ENCODE measurements around the gene C6orf132. TPM values are rescaled to one million over a fixed set of nuclear protein-coding genes. Genes with fewer than 3 reads are reported as not detected.
"Not testable (repeated sequence)": the region's sequence is repeated elsewhere in the genome, so short reads cannot be mapped to it uniquely, and the experiment has no call there.

Gene C6orf132
- 0.25 TPM in 1 of 2 replicates, not detected in the other for total RNA-seq

- DNase-seq (ENCODE audit: low read depth, low spot score): no peak
These were observed at the start of gene C6orf132 for GRCh38 chr6:42142118-42142835. Gene C6orf132, minus strand, starts transcription at chr6:42142620. Its CDS starts 176 bp downstream, at chr6:42142444.

GRCh38 chr6:42190554-42191183 lies 48.2 kb upstream of the C6orf132 start:
- DNase-seq (ENCODE audit: low read depth, low spot score): no peak

- DNase-seq (ENCODE audit: low read depth, low spot score): no peak
These were observed 46.0 kb upstream of the C6orf132 start for GRCh38 chr6:42188406-42188805.

DNA sequence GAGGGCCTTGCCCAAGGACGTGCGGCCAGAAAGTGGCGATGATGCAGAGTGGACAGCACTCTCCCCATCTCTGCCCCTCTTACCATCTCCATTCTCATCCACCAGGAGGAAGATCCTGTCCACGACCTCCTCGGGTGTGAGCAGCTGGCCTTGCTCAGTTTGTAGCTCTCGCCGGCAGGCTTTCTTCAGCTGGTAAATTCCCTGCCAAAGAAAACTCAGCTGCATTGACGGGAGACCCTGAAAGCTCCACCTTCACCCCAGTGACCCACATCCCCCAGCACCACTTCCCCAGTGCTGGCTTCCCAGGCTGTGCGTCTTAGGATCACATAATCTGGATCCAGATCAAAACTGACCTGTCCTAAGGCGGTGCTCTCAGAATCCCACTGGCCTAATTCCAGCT lies 43.2 kb upstream of the C6orf132 start:
- DNase-seq (ENCODE audit: low read depth, low spot score): no peak

- DNase-seq (ENCODE audit: low read depth, low spot score): no peak
These were observed 42.1 kb upstream of the C6orf132 start for GRCh38 chr6:42184475-42184874.

GRCh38 chr6:42182101-42182500 lies 39.7 kb upstream of the C6orf132 start:
- no peak for DNase-seq (ENCODE audit: low read depth, low spot score)

DNA sequence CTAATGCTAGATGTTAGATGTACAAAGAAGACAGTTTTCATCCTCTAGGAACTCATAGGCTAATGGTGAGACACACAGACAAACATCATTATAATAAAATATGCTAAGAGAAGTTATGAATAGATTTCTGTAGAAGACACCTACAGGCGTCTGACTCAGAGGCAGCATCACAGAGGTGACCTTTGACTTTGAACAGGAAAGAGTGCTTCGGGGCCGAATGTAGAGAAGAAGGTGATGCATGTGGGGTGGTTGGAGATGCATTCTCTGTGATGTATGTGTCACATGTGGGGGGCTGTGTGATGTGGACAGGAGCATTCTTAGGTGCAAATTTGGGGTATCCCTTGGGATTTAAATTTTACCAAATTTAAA lies 37.5 kb upstream of the C6orf132 start:
- no peak for DNase-seq (ENCODE audit: low read depth, low spot score)

- no peak for DNase-seq (ENCODE audit: low read depth, low spot score)
These were observed 37.0 kb upstream of the C6orf132 start for GRCh38 chr6:42179261-42179944.

GRCh38 chr6:42177514-42178364 lies 35.3 kb upstream of the C6orf132 start:
- no peak for DNase-seq (ENCODE audit: low read depth, low spot score)

DNA sequence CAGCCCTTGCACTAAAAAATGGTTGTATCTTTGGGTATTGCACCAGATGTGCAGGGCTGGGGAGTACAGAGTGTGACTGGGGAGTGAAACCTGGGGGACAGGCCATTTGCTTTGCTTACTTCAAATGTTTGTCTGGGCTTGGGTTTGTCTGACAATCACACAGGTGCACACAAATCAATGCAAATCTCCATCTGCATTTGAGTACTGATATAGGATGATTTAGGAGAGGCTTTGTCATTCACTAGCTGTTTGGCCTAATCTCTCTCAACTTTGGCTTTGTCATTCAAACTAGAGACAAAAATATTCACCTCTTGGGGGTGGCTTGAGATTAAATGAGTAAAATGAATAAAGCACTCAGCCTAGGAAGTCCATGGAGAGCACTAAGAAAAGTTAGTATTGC lies 34.6 kb upstream of the C6orf132 start:
- no peak for DNase-seq (ENCODE audit: low read depth, low spot score)

- DNase-seq (ENCODE audit: low read depth, low spot score): no peak
These were observed 33.4 kb upstream of the C6orf132 start for GRCh38 chr6:42175860-42176259.

DNA sequence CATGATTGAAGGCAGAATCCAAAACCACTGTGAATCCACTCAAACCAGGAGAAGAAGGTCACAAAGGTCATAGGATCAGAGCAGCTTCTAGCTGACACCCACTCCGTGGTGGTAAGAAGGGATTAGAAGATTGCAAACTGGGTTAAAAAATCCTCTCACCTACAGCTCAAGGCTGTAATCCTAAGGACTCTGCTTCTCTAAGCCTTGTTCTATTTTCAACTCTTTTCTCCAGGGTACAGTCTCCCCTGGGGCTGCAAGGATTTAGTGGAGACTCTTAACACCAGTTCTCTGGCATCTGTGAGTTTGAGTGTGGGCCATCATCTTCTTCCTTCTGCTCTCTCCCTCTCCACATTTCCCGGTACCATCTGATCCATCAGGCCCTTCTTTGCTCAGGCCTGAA lies 30.7 kb upstream of the C6orf132 start, which contains the start of gene GUCA1A:
Gene GUCA1A, plus strand, starts transcription at position 264 of the 400 bp plus-strand sequence. CDS start 250 bp downstream, outside the sequence.
- no peak for DNase-seq (ENCODE audit: low read depth, low spot score)

DNA sequence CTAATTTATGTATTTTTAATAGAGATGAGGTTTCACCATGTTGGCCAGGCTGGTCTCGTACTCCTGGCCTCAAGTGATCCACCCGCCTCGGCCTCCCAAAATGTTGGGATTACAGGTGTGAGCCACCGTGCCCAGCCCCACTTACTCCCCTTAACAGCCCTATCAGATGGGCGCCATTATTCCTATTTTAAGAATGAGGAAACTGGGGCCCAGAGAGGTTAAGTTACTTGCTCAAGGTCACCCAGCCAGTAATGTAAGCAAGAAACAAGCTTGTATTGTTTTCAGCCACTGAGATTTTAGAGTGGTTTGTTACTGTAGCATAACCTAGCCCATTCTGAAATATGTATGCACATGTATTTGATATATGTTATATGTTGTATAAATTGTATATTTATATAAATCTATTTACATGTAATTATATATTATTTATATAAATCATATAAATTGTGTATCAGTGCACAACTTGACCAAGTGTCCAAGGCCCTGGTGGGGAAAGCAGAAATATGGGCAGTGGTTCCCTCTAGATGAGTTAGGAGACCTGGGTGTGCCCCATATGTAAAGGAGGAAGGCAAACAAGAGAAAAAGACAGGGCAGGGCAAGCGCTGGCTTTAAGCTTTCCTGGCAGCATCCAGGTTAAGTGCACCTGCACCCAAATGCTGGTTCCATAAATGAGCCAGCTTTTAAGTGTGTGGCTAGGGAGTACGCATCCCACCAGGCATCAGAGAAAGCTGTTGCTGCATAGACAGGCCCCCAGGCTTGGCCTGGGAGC lies 29.6 kb upstream of the C6orf132 start:
- no peak for DNase-seq (ENCODE audit: low read depth, low spot score)

DNA sequence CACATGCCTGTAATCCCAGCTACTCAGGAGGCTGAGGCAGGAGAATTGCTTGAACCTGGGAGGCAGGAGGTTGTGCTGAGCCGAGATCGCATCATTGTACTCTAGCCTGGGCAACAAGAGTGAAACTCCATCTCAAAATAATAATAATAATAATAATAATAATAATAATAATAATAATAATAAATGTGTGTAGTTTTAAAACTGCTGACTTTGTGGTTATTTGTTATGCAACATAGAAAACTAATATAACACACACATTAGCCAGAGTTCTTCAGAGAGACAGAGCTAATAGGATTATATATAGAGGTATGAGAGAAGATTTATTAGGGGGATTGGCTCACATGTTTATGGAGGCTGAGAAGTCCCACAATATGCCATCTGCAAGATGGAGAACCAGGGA lies 27.4 kb upstream of the C6orf132 start:
- DNase-seq (ENCODE audit: low read depth, low spot score): not testable (repeated sequence)

DNA sequence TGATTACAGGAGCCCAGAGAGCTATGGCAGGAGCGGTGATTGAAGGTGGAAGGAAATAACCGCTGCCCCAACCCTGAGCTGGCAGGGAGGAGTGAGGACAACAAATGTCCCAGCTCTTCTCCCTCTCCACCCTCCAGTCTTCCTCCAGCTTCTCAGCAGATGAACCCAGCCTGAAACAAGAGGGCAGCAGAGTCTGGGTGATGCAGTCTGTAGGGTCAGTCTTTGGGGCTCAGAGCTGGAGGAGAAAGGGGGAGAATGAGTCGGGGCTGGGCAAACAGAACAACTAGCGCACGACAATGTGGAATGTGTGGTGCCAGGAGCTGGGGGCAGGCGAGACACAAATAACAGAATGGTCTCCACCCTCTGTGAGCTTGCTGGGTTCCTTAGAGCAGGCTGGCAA lies 26.2 kb upstream of the C6orf132 start:
- no peak for DNase-seq (ENCODE audit: low read depth, low spot score)

DNA sequence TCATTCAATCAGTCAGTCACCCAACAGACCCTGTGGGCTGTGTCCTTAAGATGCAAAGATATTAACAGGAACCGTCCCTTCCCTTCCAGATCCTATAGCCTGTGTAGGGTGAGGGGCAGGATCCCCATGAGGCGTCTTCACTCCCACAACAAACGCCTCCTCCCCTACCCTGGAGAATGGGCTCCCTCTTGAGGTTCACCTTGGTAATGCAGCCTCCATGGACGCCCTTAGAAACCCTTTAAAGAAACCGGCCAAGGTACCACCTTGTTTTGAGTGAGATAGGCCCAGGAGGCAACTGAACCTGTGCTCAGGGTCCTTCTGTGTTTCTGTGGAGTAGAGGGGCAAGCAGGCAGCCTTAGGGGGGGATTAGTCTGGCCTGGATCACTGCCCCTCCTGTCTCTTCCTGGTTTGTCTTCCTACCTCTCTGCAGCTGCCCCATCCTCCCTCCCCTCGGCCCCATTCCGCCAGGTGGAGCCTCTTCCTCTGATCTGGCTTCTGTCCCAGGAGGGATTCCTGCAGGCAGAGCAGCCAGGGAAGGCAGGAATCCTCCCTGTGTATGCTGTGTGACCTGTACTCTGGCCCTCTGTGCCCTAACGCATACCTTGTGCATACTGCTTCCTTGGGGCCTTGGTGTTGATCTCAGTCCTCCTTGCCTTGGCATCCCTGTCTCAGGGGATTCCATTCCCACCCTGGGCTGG lies 24.2 kb upstream of the C6orf132 start:
- no peak for DNase-seq (ENCODE audit: low read depth, low spot score)

DNA sequence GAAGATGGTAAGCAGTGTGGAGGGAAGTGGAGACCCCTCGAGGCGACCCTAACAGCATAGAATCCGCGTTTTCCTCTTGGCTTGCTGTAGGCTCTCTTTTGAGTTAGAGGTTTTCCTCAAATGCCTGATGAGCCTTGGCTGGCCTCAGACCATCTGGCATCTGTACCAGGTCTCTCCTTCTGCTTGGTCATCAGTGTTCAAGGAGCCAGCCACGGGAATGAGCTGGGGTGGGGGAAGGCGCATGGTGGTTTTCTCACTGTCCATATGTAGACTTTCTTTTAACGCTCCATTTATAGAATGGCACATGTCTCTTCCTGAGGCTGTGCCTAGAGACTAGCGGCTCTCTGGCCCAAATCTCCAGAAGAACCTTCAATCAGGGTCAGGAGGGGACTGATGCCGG lies 22.6 kb upstream of the C6orf132 start:
- DNase-seq (ENCODE audit: low read depth, low spot score): no peak

GRCh38 chr6:42163981-42164380 lies 21.6 kb upstream of the C6orf132 start:
- DNase-seq (ENCODE audit: low read depth, low spot score): no peak

GRCh38 chr6:42162812-42163211 lies 20.4 kb upstream of the C6orf132 start:
- no peak for DNase-seq (ENCODE audit: low read depth, low spot score)

- no peak for DNase-seq (ENCODE audit: low read depth, low spot score)
These were observed 20.0 kb upstream of the C6orf132 start for GRCh38 chr6:42162384-42162783.
